WI38 (cell line): ENCODE data around the gene PTK6.

Source experiments
- H3K4me3 ChIP-seq: 2 replicates; pipeline ENCODE4 v1.5.1; 2011; ENCODE audit warnings: low read depth, mild to moderate bottlenecking, control low read depth, low read length
- TF ChIP-seq, protein P1 (sequence below): IDR thresholded peaks from 2 replicates; pipeline ENCODE4 v1.5.1; 2012; ENCODE audit warnings: low read depth, mild to moderate bottlenecking, control low read depth, low read length

PTK6 gene

DNA sequence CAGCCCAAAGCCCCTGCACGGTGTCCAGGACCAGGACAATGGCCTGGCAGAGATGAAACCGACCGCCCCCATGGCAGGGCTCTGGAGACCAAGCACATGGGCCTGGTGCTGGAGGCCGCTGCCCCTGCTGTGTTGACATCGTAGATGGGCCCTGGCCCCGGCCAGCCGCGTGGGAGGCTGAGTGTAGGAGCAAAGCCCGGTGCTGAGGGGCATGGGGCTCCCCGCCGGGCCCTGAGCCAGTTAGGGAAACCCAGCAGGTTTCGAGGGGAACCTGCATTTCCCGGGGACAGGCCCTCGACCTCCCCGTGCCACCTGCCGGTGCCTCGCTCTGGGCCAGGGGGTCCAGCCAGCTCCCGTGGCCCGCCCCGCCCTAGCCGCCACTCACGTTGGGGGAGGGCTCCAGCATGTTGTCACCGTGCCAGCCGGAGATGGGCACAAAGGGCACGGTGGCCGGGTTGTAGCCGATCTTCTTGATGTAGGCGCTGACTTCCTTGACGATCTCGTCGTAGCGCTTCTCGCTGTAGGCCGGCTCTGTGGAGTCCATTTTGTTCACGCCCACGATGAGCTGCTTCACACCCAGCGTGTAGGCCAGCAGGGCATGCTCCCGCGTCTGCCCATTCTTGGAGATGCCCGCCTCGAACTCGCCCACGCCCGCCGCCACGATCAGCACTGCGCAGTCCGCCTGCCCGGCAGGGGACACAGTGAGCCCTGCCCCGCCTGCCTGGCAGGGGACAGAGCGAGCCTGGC, 42.6 kb downstream of the PTK6 start:
- H3K4me3 ChIP-seq, result no peak overlapping the region
- TF ChIP-seq, protein P1, sequence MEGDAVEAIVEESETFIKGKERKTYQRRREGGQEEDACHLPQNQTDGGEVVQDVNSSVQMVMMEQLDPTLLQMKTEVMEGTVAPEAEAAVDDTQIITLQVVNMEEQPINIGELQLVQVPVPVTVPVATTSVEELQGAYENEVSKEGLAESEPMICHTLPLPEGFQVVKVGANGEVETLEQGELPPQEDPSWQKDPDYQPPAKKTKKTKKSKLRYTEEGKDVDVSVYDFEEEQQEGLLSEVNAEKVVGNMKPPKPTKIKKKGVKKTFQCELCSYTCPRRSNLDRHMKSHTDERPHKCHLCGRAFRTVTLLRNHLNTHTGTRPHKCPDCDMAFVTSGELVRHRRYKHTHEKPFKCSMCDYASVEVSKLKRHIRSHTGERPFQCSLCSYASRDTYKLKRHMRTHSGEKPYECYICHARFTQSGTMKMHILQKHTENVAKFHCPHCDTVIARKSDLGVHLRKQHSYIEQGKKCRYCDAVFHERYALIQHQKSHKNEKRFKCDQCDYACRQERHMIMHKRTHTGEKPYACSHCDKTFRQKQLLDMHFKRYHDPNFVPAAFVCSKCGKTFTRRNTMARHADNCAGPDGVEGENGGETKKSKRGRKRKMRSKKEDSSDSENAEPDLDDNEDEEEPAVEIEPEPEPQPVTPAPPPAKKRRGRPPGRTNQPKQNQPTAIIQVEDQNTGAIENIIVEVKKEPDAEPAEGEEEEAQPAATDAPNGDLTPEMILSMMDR, result no peak

DNA sequence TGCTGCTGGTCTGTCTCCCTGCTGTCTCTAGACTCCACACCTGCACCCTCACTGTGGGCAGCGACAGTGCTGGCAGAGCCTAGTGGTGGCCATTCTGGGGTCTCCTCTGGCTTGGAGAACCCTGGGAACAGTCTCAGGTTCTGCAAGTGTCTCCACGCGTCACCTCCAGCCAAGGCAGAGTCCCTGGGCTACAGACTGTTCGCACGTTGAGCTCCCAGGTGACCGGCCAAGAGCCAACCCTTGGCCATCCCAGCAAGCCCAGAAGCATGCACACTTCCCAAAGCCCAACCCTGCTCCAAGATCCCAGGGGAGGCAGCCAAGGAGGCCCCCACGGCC, 43.1 kb downstream of the PTK6 start:
- TF ChIP-seq, protein P1, result no peak
- no peak overlapping the region for H3K4me3 ChIP-seq

DNA sequence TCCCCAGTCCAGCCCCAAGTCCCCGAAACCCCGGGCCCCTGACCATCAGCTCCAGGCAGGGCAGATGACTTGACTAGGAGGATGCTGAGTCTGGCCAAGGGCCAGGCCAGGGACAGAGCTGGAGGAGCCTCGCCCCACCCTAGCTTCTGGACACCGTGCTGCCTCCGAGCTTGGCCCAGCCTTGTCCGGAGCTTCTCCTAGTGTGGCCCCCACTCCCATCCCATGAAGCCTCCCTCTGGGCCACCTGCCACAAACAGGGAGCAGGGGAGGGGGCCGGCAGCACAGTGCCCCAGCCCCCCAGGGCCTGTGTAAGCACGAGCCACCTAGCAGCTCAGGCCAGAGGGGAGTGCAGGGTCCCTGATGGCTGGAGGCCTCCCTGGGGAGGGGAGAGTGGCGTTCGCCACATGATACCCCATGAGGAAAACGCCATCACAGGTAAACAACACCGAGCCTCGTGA, 43.6 kb downstream of the PTK6 start:
- no peak overlapping the region for H3K4me3 ChIP-seq
- TF ChIP-seq, protein P1, result no peak

DNA sequence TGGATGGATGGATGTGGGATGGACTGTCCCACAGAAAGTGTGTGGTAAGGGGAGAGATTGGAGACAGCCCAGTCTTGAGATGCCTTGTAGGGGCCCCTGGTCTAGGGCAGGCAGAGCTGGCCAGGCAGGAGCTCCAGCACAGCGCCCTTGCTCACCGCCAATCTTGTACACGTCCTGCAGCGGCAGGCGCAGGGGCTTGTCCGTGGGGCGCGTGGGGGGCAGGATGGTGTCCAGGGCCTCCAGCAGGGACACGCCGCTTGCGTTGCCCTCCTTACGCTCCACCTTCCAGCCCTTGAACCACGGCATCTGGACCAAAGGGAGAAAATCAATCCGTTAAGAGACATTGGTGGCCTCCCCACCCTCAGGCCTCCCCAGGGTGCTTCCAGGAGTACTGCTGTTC, 44.2 kb downstream of the PTK6 start:
- TF ChIP-seq, protein P1, result no peak
- H3K4me3 ChIP-seq, result no peak overlapping the region

DNA sequence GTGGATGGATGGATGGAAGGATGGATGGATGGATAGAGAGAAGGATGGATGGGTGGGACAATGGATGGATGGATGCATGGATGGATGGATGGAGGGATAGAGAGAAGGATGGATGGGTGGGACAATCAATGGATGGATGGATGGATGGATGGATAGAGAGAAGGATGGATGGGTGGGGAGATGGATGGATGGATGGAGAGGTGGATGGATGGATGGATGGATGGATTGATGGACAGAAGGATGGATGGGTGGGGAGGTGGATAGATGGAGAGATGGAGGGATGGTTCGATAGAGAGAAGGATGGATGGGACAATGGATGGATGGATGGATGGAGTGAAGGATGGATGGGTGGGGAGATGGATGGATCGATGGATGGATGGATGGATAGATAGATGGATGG, 44.7 kb downstream of the PTK6 start:
- TF ChIP-seq, protein P1, result no peak
- H3K4me3 ChIP-seq, result no peak overlapping the region

DNA sequence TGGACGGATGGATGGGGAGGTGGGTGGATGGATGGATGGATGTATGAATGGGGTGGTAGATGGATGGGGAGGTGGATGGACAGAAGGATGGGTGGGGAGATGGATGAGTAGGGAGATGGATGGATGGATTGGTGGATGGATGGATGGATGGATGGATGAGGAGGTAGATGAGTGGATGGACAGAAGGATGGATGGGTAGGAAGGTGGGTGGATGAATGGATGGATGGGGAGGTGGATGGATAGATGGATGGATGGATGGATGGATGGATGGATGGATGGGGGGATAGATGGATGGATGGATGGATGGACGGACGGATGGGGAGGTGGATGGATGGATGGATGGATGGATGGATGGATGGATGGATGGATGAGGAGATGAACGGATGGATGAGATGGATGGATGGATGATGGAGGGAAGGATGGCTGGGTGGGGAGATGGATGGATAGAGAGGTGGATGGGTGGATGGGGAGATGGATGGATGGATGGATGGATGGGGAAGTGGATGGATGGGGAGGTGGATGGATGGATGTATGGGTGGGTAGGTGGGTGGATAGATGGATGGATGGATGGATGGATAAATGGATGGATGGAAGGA, 45.4 kb downstream of the PTK6 start:
- TF ChIP-seq, protein P1, result no peak
- no peak overlapping the region for H3K4me3 ChIP-seq

DNA sequence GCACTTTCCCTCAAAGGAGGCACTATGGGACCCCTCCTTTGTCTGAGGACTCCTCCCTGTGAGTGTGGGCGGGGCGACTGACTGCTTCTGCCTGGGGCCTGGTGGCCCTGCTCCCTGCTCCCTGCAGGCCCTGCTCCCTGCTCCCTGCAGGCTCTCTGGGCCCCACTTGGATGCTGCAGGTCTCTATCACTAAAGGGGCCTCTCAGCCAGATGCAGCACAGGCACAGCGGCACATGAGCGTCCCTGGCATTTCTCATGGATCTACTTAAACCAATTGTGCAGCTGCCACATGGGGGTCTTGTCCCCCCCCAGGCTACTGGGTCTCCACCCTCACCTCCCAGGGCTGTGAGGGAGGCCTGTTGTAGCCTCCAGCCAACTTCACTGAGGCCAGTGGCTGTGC, 46.1 kb downstream of the PTK6 start:
- H3K4me3 ChIP-seq, result no peak overlapping the region
- TF ChIP-seq, protein P1, result no peak
